HEK293 (cell line): Measurements from ENCODE around the gene CCDC167.

Source experiments
- CTCF ChIA-PET: fragments of 350-600 bp; formaldehyde crosslinking; extraction: SDS; loops from one replicate; lab custom pipeline; 2021; ENCODE audit warnings: antibody characterized with exemption; lab: Yijun Ruan, JAX
- POLR2A ChIA-PET: fragments of 300-600 bp; formaldehyde crosslinking; extraction: SDS; loops from one replicate; lab custom pipeline; 2020; ENCODE audit warnings: antibody characterized with exemption, inconsistent platforms; lab: Yijun Ruan, JAX
- H3K27ac ChIP-seq: fragments of 200-500 bp; sonication (Bioruptor generic); 2 replicates; pipeline ENCODE4 v1.5.1; 2014; ENCODE audit warnings: low read depth, low read length, control low read depth, inconsistent platforms; ENCODE audit errors: extremely low read depth
- H3K36me3 ChIP-seq, 2 experiments: fragments of 200-500 bp in 1 of 2; sonication (Bioruptor generic) in 1 of 2; 1 replicate in 1 of 2; 2 replicates in 1 of 2; pipeline ENCODE4 v1.5.1; 2014 to 2017; ENCODE audit warnings: inconsistent platforms in 2 of 2, low read length in 2 of 2; ENCODE audit not compliant: control insufficient read depth in 2 of 2, insufficient read depth in 1 of 2
- H3K4me1 ChIP-seq: fragments of 200-500 bp; sonication (Bioruptor generic); 2 replicates; pipeline ENCODE4 v1.5.1; 2014; ENCODE audit warnings: mild to moderate bottlenecking, low read length, inconsistent platforms; ENCODE audit not compliant: control insufficient read depth, insufficient read depth
- H3K4me3 ChIP-seq: 2 replicates; pipeline ENCODE4 v1.5.1; 2011; ENCODE audit warnings: low read depth, mild to moderate bottlenecking, control low read depth, low read length, moderate library complexity
- H3K9me3 ChIP-seq: fragments of 200-500 bp; sonication (Bioruptor generic); 2 replicates; pipeline ENCODE4 v1.5.1; 2014; ENCODE audit warnings: low read depth, low read length, inconsistent platforms; ENCODE audit not compliant: control insufficient read depth, insufficient read depth
- BCL11A ChIP-seq: fragments of 450-650 bp; formaldehyde crosslinking; IDR thresholded peaks from 2 replicates; pipeline ENCODE4 v1.5.1; 2016; ENCODE audit warnings: low read depth, missing biosample characterization, missing genetic modification characterization
- EGR2 ChIP-seq: fragments of 450-650 bp; formaldehyde crosslinking; IDR thresholded peaks from 2 replicates; pipeline ENCODE4 v1.5.1; 2016; ENCODE audit warnings: low read depth, missing biosample characterization, missing genetic modification characterization
- GLI4 ChIP-seq: fragments of 450-650 bp; formaldehyde crosslinking; IDR thresholded peaks from 2 replicates; pipeline ENCODE4 v1.5.1; 2016; ENCODE audit warnings: missing biosample characterization, missing genetic modification characterization
- KLF1 ChIP-seq: fragments of 450-650 bp; formaldehyde crosslinking; IDR thresholded peaks from 2 replicates; pipeline ENCODE4 v1.5.1; 2016; ENCODE audit warnings: missing biosample characterization, missing genetic modification characterization
- OSR2 ChIP-seq: fragments of 450-650 bp; formaldehyde crosslinking; IDR thresholded peaks from 2 replicates; pipeline ENCODE4 v1.5.1; 2016; ENCODE audit warnings: missing biosample characterization, missing genetic modification characterization
- SCRT1 ChIP-seq: fragments of 450-650 bp; formaldehyde crosslinking; IDR thresholded peaks from 2 replicates; pipeline ENCODE4 v1.5.1; 2016; ENCODE audit warnings: missing biosample characterization, missing genetic modification characterization, borderline replicate concordance
- SCRT2 ChIP-seq: fragments of 450-650 bp; formaldehyde crosslinking; IDR thresholded peaks from 2 replicates; pipeline ENCODE4 v1.5.1; 2016; ENCODE audit warnings: missing biosample characterization, missing genetic modification characterization
- ZFHX2 ChIP-seq: fragments of 450-650 bp; formaldehyde crosslinking; conservative IDR thresholded peaks from 2 replicates; pipeline ENCODE4 v1.5.1; 2016; ENCODE audit warnings: missing biosample characterization, missing genetic modification characterization
- ZIC2 ChIP-seq: fragments of 450-650 bp; formaldehyde crosslinking; IDR thresholded peaks from 2 replicates; pipeline ENCODE4 v1.5.1; 2016; ENCODE audit warnings: missing biosample characterization, missing genetic modification characterization
- ZNF140 ChIP-seq: fragments of 450-650 bp; formaldehyde crosslinking; IDR thresholded peaks from 2 replicates; pipeline ENCODE4 v1.5.1; 2016; ENCODE audit warnings: missing biosample characterization, missing genetic modification characterization
- ZNF19 ChIP-seq: fragments of 450-650 bp; formaldehyde crosslinking; IDR thresholded peaks from 2 replicates; pipeline ENCODE4; 2016; ENCODE audit warnings: missing biosample characterization, missing genetic modification characterization, low read depth
- ZNF211 ChIP-seq: fragments of 450-650 bp; formaldehyde crosslinking; IDR thresholded peaks from 2 replicates; pipeline ENCODE4 v1.5.1; 2016; ENCODE audit warnings: low read depth, missing biosample characterization, missing genetic modification characterization
- ZNF239 ChIP-seq: fragments of 450-650 bp; formaldehyde crosslinking; IDR thresholded peaks from 2 replicates; pipeline ENCODE4 v1.5.1; 2016; ENCODE audit warnings: missing biosample characterization, missing genetic modification characterization
- ZNF335 ChIP-seq: fragments of 450-650 bp; formaldehyde crosslinking; conservative IDR thresholded peaks from 2 replicates; pipeline ENCODE4 v1.5.1; 2016; ENCODE audit warnings: missing biosample characterization, missing genetic modification characterization
- ZNF433 ChIP-seq: fragments of 450-650 bp; formaldehyde crosslinking; IDR thresholded peaks from 2 replicates; pipeline ENCODE4 v1.5.1; 2016; ENCODE audit warnings: missing biosample characterization, missing genetic modification characterization, low read depth
- ZNF785 ChIP-seq: fragments of 450-650 bp; formaldehyde crosslinking; IDR thresholded peaks from 2 replicates; pipeline ENCODE4 v1.5.1; 2016; ENCODE audit warnings: missing biosample characterization, missing genetic modification characterization
- ZNF830 ChIP-seq: fragments of 450-650 bp; IDR thresholded peaks from 2 replicates; pipeline ENCODE4 v1.5.0; 2018; ENCODE audit warnings: missing biosample characterization, missing genetic modification characterization, low read depth, mild to moderate bottlenecking, moderate library complexity
- TF ChIP-seq, protein P1 (sequence below): fragments of 450-650 bp; formaldehyde crosslinking; IDR thresholded peaks from 2 replicates; pipeline ENCODE4 v1.5.1; 2016; ENCODE audit warnings: missing biosample characterization, missing genetic modification characterization
- TF ChIP-seq, protein P2 (sequence below): fragments of 450-650 bp; formaldehyde crosslinking; IDR thresholded peaks from 2 replicates; pipeline ENCODE4 v1.5.1; 2016; ENCODE audit warnings: missing biosample characterization, missing genetic modification characterization

CCDC167 gene

DNA sequence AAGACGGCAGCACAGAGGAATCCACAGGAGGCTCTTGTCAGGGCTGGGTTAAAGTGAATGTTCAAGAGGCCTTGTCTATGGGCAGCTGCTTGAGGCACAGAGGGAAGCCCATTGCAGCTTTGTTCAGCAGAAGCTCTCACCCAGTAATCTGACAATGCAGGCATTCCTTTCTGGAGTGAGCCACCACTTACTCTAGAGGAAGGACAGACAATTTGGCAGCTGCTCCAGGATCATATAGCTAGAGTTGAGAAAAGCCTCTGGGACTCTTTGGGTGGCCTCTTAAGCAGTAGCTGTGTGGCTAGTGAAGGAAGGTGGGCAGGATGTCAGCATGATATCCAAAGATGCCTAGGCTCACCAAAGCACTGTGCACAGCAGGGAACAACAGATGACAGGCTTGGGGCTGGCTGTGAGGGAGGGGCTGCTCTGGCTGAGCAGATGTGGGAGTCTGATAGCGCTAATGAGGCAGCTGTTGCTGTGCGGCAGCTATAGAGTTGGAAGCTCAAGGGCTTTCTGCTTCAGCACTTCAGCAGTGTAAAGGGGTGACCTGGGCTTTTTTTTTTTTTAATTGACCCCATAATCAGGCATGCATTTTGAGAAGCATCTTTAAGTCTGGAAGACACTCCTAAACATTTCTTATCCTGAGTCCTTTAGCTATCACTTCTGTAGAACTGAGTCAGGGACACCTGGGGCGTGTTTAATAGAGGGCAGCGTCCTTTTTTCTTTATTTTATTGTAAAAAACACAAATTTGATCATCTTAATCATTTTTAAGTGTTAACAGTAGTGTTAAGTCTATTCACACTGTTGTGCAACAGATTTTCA is 39.5 kb downstream of the CCDC167 start:
- H3K4me1 ChIP-seq: no peaks in the 10 kb centered on the region
- POLR2A ChIA-PET: no interaction called here
- peaks cover 19 to 85% of the 10 kb centered on the region in 2 experiments for H3K36me3 ChIP-seq
- H3K9me3 ChIP-seq: no peaks in the 10 kb centered on the region
- H3K27ac ChIP-seq: no peak overlapping the region
- CTCF ChIA-PET: interaction anchor here (0.5 to 1.0 kb wide), 4 partner anchors 8 to 1260 kb away, joined by 3 to 4 read pairs (median 4); no protein-coding TSS in a partner anchor
- TF ChIP-seq, protein P1, sequence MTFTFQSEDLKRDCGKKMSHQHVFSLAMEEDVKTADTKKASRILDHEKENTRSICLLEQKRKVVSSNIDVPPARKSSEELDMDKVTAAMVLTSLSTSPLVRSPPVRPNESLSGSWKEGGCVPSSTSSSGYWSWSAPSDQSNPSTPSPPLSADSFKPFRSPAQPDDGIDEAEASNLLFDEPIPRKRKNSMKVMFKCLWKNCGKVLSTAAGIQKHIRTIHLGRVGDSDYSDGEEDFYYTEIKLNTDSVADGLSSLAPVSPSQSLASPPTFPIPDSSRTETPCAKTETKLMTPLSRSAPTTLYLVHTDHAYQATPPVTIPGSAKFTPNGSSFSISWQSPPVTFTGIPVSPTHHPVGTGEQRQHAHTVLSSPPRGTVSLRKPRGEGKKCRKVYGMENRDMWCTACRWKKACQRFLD (tag by site-specific recombination): no peak
- peak; percentile 55 for TF ChIP-seq SCRT2 (tag by site-specific recombination)
- TF ChIP-seq OSR2 (tag by site-specific recombination): peak; percentile 27; the same call in 1 of the 2 replicates
- 0 out of 2 replicates have a peak, but pooled peaks have one; percentile 20 for TF ChIP-seq ZFHX2 (tag by site-specific recombination)
- TF ChIP-seq SCRT1 (tag by site-specific recombination): peak; percentile 40; the same call in 1 of the 2 replicates
- no peak for TF ChIP-seq ZNF830 (tag by site-specific recombination)
- TF ChIP-seq ZIC2 (tag by site-specific recombination): peak; percentile 99
- TF ChIP-seq ZNF433: no peak
- TF ChIP-seq EGR2 (tag by site-specific recombination): 0 out of 2 replicates have a peak, but pooled peaks have one; percentile 10
- H3K4me3 ChIP-seq: no peak overlapping the region

DNA sequence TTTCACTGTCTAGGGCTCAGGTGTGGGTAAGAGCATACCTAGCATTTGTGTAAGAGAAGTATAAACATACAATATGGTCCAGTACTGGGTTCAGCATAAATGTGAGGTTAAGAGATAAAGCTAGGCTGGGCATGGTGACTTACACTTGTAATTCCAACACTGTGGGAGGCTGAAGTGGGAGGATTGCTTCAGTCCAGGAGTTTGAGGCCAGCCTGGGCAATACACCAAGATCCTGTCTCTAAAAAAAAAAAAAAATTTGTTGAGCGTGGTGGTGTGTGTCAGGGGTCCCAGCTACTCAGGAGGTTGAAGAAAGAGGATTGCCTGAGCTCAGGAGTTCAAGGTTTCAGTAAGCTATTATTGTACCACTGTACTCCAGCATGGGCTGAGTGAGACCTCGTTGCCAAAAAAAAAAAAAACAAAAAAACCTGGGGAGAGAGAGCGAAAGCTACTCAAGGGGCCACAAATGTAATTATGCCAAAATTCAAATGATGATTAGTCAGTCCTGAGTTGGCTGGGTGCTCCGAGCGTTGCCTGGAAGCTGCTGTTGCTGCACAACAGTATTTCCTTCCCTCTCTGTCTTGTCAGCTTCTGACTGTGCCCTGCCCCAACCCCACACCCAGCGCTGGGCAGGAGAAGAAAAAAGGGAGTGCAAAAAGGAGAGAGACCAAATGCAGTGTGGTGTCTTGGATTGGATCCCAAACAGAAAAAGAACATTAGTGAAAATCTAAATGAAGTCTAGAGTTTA is 42.7 kb downstream of the CCDC167 start:
- no peak overlapping the region for H3K27ac ChIP-seq
- CTCF ChIA-PET: interaction anchor here (1.7 kb wide), 1 partner anchor 131 kb away, joined by 8 read pairs; no protein-coding TSS in a partner anchor

DNA sequence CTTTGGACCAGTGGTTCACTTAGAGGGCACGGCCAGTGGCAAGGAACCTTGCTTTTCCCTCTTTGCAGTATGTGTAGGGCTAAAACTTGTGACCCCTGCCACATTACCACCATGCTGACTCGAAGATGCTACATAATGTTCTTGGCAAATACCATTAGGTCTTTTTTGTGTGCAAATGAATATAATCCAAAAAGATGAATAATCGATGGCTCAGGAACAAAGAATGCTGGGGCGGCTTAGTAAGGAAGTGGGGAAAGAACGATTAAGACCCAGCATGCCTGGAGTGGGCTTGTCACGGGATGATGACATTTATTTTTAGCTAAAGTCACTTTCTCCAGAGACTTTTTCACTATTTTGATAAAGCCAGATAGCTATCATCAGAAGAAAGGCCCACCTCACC is 43.6 kb downstream of the CCDC167 start:
- Histone ChIP-seq H3K9me3 (no peaks in the 10 kb centered on the region), H3K27ac (no peak overlapping the region), H3K36me3 (peaks cover 18 to 92% of the 10 kb centered on the region in 2 experiments), H3K4me3 (no peak overlapping the region), H3K4me1 (no peaks in the 10 kb centered on the region)
- ChIA-PET POLR2A (no interaction called here), CTCF (interaction anchor here (1.1 to 1.7 kb wide), 2 partner anchors 75 to 131 kb away, joined by 3 to 8 read pairs; no protein-coding TSS in a partner anchor)
- no peak for TF ChIP-seq KLF1 (tag by site-specific recombination)

More for the DNA sequence above, 42.7 kb downstream of the CCDC167 start:
- no peaks in the 10 kb centered on the region for H3K4me1 ChIP-seq
- POLR2A ChIA-PET: no interaction called here
- no peak overlapping the region for H3K4me3 ChIP-seq
- no peaks in the 10 kb centered on the region for H3K9me3 ChIP-seq
- H3K36me3 ChIP-seq: peaks cover 15 to 92% of the 10 kb centered on the region in 2 experiments
- TF ChIP-seq BCL11A (tag by site-specific recombination): no peak
- no peak for TF ChIP-seq ZNF335
- TF ChIP-seq ZFHX2 (tag by site-specific recombination): peak; percentile 17; the same call in 1 of the 2 replicates
- TF ChIP-seq, all 188 proteins: peak for 1

DNA sequence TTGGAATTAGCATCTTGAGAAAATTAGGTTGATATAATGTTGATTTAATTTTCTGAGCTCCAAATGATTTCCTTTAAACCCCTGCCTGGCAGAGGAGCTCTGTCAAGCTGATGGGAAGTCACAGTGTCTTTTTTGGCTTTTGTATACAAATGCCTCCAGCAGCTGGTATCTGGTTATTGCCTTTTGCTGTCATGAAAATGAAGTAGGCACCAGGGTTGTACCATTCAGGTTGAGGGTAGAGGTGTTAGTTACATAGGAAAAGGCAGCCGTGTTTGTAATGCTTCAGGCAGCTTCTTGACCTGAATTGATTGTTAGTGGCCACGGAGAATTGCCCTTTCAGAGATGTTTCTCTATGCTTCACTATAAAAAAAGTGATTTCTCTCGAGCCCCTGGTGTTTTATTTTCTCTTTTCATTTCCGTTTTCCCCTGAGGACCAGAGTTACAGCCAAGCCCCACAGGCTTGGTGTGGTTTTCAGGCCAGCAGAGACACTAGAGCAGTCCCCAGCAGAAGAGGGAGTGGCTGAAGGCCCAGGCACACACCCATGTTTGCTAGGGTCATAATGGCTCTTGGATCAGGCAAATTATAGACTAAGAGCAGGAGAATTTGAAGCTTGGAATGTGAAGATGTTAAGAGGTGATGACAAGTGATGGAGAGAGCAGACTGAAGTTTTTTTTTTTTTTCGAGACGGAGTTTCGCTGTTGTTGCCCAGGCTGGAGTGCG is 45.1 kb downstream of the CCDC167 start:
- CTCF ChIA-PET: interaction anchor here (0.6 to 1.4 kb wide), 8 partner anchors 8 to 131 kb away, joined by 3 to 7 read pairs (median 4); no protein-coding TSS in a partner anchor

More for the DNA sequence above, 45.1 kb downstream of the CCDC167 start:
- no peak overlapping the region for H3K4me3 ChIP-seq
- no peaks in the 10 kb centered on the region for H3K4me1 ChIP-seq
- no peak overlapping the region for H3K27ac ChIP-seq
- H3K9me3 ChIP-seq: no peaks in the 10 kb centered on the region
- POLR2A ChIA-PET: no interaction called here
- TF ChIP-seq GLI4 (tag by site-specific recombination) (no peak), ZNF140 (tag by site-specific recombination) (no peak), KLF1 (tag by site-specific recombination) (no peak), ZNF239 (tag by site-specific recombination) (no peak), ZNF785 (tag by site-specific recombination) (no peak), ZNF19 (tag by site-specific recombination) (no peak), ZNF211 (tag by site-specific recombination) (no peak)
- TF ChIP-seq, protein P2, sequence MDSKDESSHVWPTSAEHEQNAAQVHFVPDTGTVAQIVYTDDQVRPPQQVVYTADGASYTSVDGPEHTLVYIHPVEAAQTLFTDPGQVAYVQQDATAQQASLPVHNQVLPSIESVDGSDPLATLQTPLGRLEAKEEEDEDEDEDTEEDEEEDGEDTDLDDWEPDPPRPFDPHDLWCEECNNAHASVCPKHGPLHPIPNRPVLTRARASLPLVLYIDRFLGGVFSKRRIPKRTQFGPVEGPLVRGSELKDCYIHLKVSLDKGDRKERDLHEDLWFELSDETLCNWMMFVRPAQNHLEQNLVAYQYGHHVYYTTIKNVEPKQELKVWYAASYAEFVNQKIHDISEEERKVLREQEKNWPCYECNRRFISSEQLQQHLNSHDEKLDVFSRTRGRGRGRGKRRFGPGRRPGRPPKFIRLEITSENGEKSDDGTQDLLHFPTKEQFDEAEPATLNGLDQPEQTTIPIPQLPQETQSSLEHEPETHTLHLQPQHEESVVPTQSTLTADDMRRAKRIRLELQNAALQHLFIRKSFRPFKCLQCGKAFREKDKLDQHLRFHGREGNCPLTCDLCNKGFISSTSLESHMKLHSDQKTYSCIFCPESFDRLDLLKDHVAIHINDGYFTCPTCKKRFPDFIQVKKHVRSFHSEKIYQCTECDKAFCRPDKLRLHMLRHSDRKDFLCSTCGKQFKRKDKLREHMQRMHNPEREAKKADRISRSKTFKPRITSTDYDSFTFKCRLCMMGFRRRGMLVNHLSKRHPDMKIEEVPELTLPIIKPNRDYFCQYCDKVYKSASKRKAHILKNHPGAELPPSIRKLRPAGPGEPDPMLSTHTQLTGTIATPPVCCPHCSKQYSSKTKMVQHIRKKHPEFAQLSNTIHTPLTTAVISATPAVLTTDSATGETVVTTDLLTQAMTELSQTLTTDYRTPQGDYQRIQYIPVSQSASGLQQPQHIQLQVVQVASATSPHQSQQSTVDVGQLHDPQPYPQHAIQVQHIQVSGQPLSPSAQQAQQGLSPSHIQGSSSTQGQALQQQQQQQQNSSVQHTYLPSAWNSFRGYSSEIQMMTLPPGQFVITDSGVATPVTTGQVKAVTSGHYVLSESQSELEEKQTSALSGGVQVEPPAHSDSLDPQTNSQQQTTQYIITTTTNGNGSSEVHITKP (tag by site-specific recombination): peak; percentile 82
- peaks cover 24 to 90% of the 10 kb centered on the region in 2 experiments for H3K36me3 ChIP-seq
